Measurements from ENCODE around the gene INPP4A.
"Not testable (repeated sequence)": the region's sequence is repeated elsewhere in the genome, so short reads cannot be mapped to it uniquely, and the experiment has no call there.

Gene INPP4A

GRCh38 chr2:98589489-98589888 is 144.8 kb downstream of the INPP4A start:
- TF ChIP-seq SNAI2 (CRISPR knock-in tag; IDR thresholded peaks at IDR 0.05) (no peak), TSHZ2 (CRISPR knock-in tag; IDR thresholded peaks at IDR 0.05) (no peak), ISL1 (CRISPR knock-in tag; IDR thresholded peaks at IDR 0.05) (no peak), ZFP30 (CRISPR knock-in tag; IDR thresholded peaks at IDR 0.05) (no peak), CSDC2 (CRISPR knock-in tag; IDR thresholded peaks at IDR 0.05) (no peak), ESRRG (CRISPR knock-in tag; IDR thresholded peaks at IDR 0.05) (no peak), TCF4 (CRISPR knock-in tag; IDR thresholded peaks at IDR 0.05; ENCODE audit: borderline replicate concordance) (no peak), PATZ1 (CRISPR knock-in tag; IDR thresholded peaks at IDR 0.05; ENCODE audit: borderline replicate concordance) (no peak), ARNTL (CRISPR knock-in tag; IDR thresholded peaks at IDR 0.05; ENCODE audit: borderline replicate concordance, low read depth) (no peak)
- ATAC-seq, result no peak

GRCh38 chr2:98592565-98592964 is 147.9 kb downstream of the INPP4A start:
- TF ChIP-seq ZC3H10 (CRISPR knock-in tag; IDR thresholded peaks at IDR 0.05) (no peak), ESRRG (CRISPR knock-in tag; IDR thresholded peaks at IDR 0.05) (no peak), CSRNP3 (CRISPR knock-in tag; IDR thresholded peaks at IDR 0.05) (no peak), ZNF70 (CRISPR knock-in tag; IDR thresholded peaks at IDR 0.05) (no peak), ZFP3 (CRISPR knock-in tag; IDR thresholded peaks at IDR 0.05) (no peak), TSHZ2 (CRISPR knock-in tag; IDR thresholded peaks at IDR 0.05) (no peak), OSR1 (CRISPR knock-in tag; IDR thresholded peaks at IDR 0.05) (no peak), CREB5 (CRISPR knock-in tag; IDR thresholded peaks at IDR 0.05; ENCODE audit: low read depth) (no peak), POU6F1 (CRISPR knock-in tag; IDR thresholded peaks at IDR 0.05; ENCODE audit: borderline replicate concordance, low read depth) (no peak), TCF4 (CRISPR knock-in tag; IDR thresholded peaks at IDR 0.05; ENCODE audit: borderline replicate concordance) (no peak), RARB (CRISPR knock-in tag; IDR thresholded peaks at IDR 0.05) (no peak), CSDC2 (CRISPR knock-in tag; IDR thresholded peaks at IDR 0.05) (no peak), GLIS3 (CRISPR knock-in tag; IDR thresholded peaks at IDR 0.05) (no peak), ZNF8 (CRISPR knock-in tag; IDR thresholded peaks at IDR 0.05) (no peak), ARNTL (CRISPR knock-in tag; IDR thresholded peaks at IDR 0.05; ENCODE audit: borderline replicate concordance, low read depth) (no peak)
- peak; percentile 20; the same call in 1 of the 3 replicates for ATAC-seq

- ATAC-seq, result not testable (repeated sequence)
These were observed 150.0 kb downstream of the INPP4A start for GRCh38 chr2:98594665-98595064.

All from SK-N-SH treated with all-trans-retinoic acid at 6 μM for 48 hours (cell line).